NT2/D1 (cell line): ENCODE results near the gene SCFD1.

Experiments used
- DNase-seq: peaks from one replicate; pipeline ENCODE4 v3.0.0-alpha.2; 2011; ENCODE audit warnings: low read depth, low spot score
- H3K27me3 ChIP-seq: 2 replicates; pipeline ENCODE4 v1.6.0; 2011; ENCODE audit warnings: mild to moderate bottlenecking; ENCODE audit not compliant: insufficient read length, insufficient read depth
- H3K36me3 ChIP-seq: 2 replicates; pipeline ENCODE4 v1.6.1; 2011; ENCODE audit warnings: mild to moderate bottlenecking, low read length, mixed read lengths; ENCODE audit not compliant: insufficient read depth, insufficient read length
- H3K4me1 ChIP-seq: 2 replicates; pipeline ENCODE4 v1.5.1; 2011; ENCODE audit not compliant: insufficient read depth, insufficient read length
- H3K4me3 ChIP-seq: 2 replicates; pipeline ENCODE4 v1.5.1; 2011; ENCODE audit warnings: low read depth; ENCODE audit not compliant: insufficient read length
- H3K9ac ChIP-seq: 2 replicates; pipeline ENCODE4 v1.6.0; 2011; ENCODE audit warnings: low read depth; ENCODE audit not compliant: insufficient read length
- H3K9me3 ChIP-seq: 2 replicates; pipeline ENCODE4 v1.5.1; 2011; ENCODE audit warnings: mild to moderate bottlenecking, low read length; ENCODE audit not compliant: insufficient read depth
- SUZ12 ChIP-seq: IDR thresholded peaks from 2 replicates; pipeline ENCODE4 v1.6.1; 2011; ENCODE audit not compliant: insufficient read length, insufficient read depth; ENCODE audit errors: extremely low read depth
- YY1 ChIP-seq: IDR thresholded peaks from 2 replicates; pipeline ENCODE4 v1.6.1; 2011; ENCODE audit not compliant: insufficient read length, insufficient read depth
- ZNF274 ChIP-seq: IDR thresholded peaks from 2 replicates; pipeline ENCODE4 v1.6.1; 2011; ENCODE audit warnings: mild to moderate bottlenecking, low read depth, low read length

The SCFD1 gene

GRCh38 chr14:30779210-30779609 lies 157.1 kb downstream of the SCFD1 start:
- DNase-seq: no peak
- H3K4me1 ChIP-seq: no peaks in the 10 kb centered on the region
- no peaks in the 10 kb centered on the region for H3K9me3 ChIP-seq
- no peaks in the 10 kb centered on the region for H3K27me3 ChIP-seq
- no peaks in the 10 kb centered on the region for H3K36me3 ChIP-seq
- TF ChIP-seq ZNF274 (no peak), YY1 (no peak), SUZ12 (no peak)
- H3K4me3 ChIP-seq: no peak overlapping the region
- no peak overlapping the region for H3K9ac ChIP-seq
